Measurements from ENCODE around the gene SLC5A3. TPM values are rescaled to one million over a fixed set of nuclear protein-coding genes. Genes with fewer than 3 reads are reported as not detected.

The SLC5A3 gene
- total and polyA plus RNA-seq, 2 of the 8 experiments (the other 6 are each of a cell fraction or from before 2014, with no cell fraction given) = 4.0 to 19.4 TPM

GRCh38 chr21:34054259-34054658 is 19.1 kb upstream of the SLC5A3 start:
- Histone ChIP-seq H3K79me1 (ENCODE audit: low read depth, low read length) (no peaks in the 10 kb centered on the region), H3K18ac (ENCODE audit: extremely low read depth, low read length) (no peak overlapping the region), H2BK12ac (ENCODE audit: low read depth, low read length) (no peak overlapping the region), H3K23ac (ENCODE audit: insufficient read length) (no peak overlapping the region), H4K8ac (ENCODE audit: extremely low read depth, insufficient read depth, low read length) (no peak overlapping the region), H3K27me3 (replicated peaks in 1 of 4; ENCODE audit: control insufficient read depth in 3 of 4, extremely low read depth in 1 of 4, insufficient read depth in 3 of 4, low read length in 3 of 4) (no peaks in the 10 kb centered on the region), H3K14ac (ENCODE audit: insufficient read length) (no peak overlapping the region), H2BK15ac (ENCODE audit: low read length) (no peak overlapping the region), H3K56ac (replicated peaks; ENCODE audit: insufficient read length, low read depth, low read length) (no peak overlapping the region), H4K20me1 (replicated peaks in 1 of 2; ENCODE audit: control insufficient read depth in 1 of 2, insufficient read depth in 2 of 2, low read length in 2 of 2) (no peaks in the 10 kb centered on the region), H2AK5ac (ENCODE audit: low read depth, low read length) (no peak overlapping the region), H3K23me2 (ENCODE audit: low read depth, low read length) (peaks cover 2% of the 10 kb centered on the region; the same call in 1 of the 2 replicates), H3K79me2 (ENCODE audit: control insufficient read depth in 1 of 2, insufficient read depth in 2 of 2, low read length in 2 of 2) (no peaks in the 10 kb centered on the region), H4K91ac (replicated peaks; ENCODE audit: insufficient read length, low read length) (no peak overlapping the region), H3K27ac (ENCODE audit: low read depth, low read length) (no peak overlapping the region), H4K5ac (ENCODE audit: insufficient read length, low read depth, low read length) (no peak overlapping the region), H3K4ac (replicated peaks; ENCODE audit: insufficient read length, low read depth, low read length) (no peak overlapping the region), H3K9ac (replicated peaks in 1 of 4; ENCODE audit: extremely low read depth in 1 of 4, low read depth in 3 of 4, low read length in 3 of 4) (no peak overlapping the region), H3K4me2 (ENCODE audit: insufficient read depth in 1 of 2, low read depth in 2 of 2, low read length in 2 of 2) (no peak overlapping the region), H3K9me3 (ENCODE audit: insufficient read depth in 2 of 2, low read depth in 1 of 2, low read length in 1 of 2) (no peaks in the 10 kb centered on the region), H2BK20ac (ENCODE audit: low read length) (no peak overlapping the region), H3K4me3 (ENCODE audit: extremely low read depth in 1 of 4, insufficient read depth in 2 of 4, low read depth in 3 of 4, low read length in 4 of 4) (no peak overlapping the region), H2BK120ac (replicated peaks; ENCODE audit: low read depth, low read length) (no peak overlapping the region), H2BK5ac (ENCODE audit: low read depth, low read length) (no peak overlapping the region), H2AFZ (ENCODE audit: low read length) (no peak overlapping the region), H3K4me1 (replicated peaks in 1 of 4; ENCODE audit: control insufficient read depth in 3 of 4, insufficient read depth in 4 of 4, low read length in 3 of 4) (no peaks in the 10 kb centered on the region), H3K36me3 (ENCODE audit: control insufficient read depth in 2 of 4, insufficient read depth in 4 of 4, low read length in 3 of 4) (no peaks in the 10 kb centered on the region)
- no peak for FAIRE-seq
- CTCF ChIA-PET (ENCODE audit: partially characterized antibody) = interaction anchor here (0.6 to 1.2 kb wide), 3 partner anchors 10 to 313 kb away, joined by 3 read pairs; no protein-coding TSS in a partner anchor
- WGBS, 2 experiments (ENCODE audit: extremely low coverage in 1 of 2, insufficient coverage in 1 of 2, insufficient read length in 1 of 2, insufficient replicate concordance in 2 of 2, low coverage in 1 of 2, low lambda C conversion rate in 2 of 2, missing lambda C conversion rate in 1 of 2) = 88% methylated on average over 4 of the region's 4 CpGs; no CpG with 5 or more reads in 1 of the 2 experiments
- POLR2A ChIA-PET (ENCODE audit: partially characterized antibody) = no interaction called here
- no peak for DNase-seq (ENCODE audit: low read depth in 1 of 2, low spot score in 2 of 2)
- TF ChIP-seq ATF3 (IDR thresholded peaks at IDR 0.05; ENCODE audit: insufficient read depth, low read depth, low read length) (no peak), TAF7 (optimal IDR thresholded peaks at IDR 0.05; ENCODE audit: borderline replicate concordance, low read depth, low read length) (no peak), SRF (IDR thresholded peaks at IDR 0.05; ENCODE audit: low read depth, low read length) (no peak), BRCA1 (IDR thresholded peaks at IDR 0.05; ENCODE audit: low read depth, low read length) (no peak), POU5F1 (IDR thresholded peaks at IDR 0.05; ENCODE audit: low read depth, low read length) (no peak), KDM4A (IDR thresholded peaks at IDR 0.05; ENCODE audit: low read depth, low read length, severe bottlenecking) (no peak), GTF2F1 (IDR thresholded peaks at IDR 0.05; ENCODE audit: borderline replicate concordance, low read depth, low read length) (no peak), EP300 (IDR thresholded peaks at IDR 0.05; ENCODE audit: borderline replicate concordance in 1 of 2, low read depth in 2 of 2, low read length in 2 of 2) (no peak), CEBPB (IDR thresholded peaks at IDR 0.05; ENCODE audit: low read depth, low read length) (no peak), SIX5 (IDR thresholded peaks at IDR 0.05; ENCODE audit: low read depth, low read length) (no peak), SP4 (IDR thresholded peaks at IDR 0.05; ENCODE audit: low read length) (no peak)
- TF ChIP-seq, protein P1, sequence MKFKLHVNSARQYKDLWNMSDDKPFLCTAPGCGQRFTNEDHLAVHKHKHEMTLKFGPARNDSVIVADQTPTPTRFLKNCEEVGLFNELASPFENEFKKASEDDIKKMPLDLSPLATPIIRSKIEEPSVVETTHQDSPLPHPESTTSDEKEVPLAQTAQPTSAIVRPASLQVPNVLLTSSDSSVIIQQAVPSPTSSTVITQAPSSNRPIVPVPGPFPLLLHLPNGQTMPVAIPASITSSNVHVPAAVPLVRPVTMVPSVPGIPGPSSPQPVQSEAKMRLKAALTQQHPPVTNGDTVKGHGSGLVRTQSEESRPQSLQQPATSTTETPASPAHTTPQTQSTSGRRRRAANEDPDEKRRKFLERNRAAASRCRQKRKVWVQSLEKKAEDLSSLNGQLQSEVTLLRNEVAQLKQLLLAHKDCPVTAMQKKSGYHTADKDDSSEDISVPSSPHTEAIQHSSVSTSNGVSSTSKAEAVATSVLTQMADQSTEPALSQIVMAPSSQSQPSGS (IDR thresholded peaks at IDR 0.05; ENCODE audit: low read length) = no peak
